Activated T-cell treated with anti-CD3 and anti-CD28 coated beads for 4 hours (primary cell): ENCODE results near the gene CHRFAM7A.
"Not testable (repeated sequence)": the region's sequence is repeated elsewhere in the genome, so short reads cannot be mapped to it uniquely, and the experiment has no call there.

Experiments used
- DNase-seq: peaks from one replicate; pipeline ENCODE4 v3.0.0-alpha.2; 2020

Gene CHRFAM7A

DNA sequence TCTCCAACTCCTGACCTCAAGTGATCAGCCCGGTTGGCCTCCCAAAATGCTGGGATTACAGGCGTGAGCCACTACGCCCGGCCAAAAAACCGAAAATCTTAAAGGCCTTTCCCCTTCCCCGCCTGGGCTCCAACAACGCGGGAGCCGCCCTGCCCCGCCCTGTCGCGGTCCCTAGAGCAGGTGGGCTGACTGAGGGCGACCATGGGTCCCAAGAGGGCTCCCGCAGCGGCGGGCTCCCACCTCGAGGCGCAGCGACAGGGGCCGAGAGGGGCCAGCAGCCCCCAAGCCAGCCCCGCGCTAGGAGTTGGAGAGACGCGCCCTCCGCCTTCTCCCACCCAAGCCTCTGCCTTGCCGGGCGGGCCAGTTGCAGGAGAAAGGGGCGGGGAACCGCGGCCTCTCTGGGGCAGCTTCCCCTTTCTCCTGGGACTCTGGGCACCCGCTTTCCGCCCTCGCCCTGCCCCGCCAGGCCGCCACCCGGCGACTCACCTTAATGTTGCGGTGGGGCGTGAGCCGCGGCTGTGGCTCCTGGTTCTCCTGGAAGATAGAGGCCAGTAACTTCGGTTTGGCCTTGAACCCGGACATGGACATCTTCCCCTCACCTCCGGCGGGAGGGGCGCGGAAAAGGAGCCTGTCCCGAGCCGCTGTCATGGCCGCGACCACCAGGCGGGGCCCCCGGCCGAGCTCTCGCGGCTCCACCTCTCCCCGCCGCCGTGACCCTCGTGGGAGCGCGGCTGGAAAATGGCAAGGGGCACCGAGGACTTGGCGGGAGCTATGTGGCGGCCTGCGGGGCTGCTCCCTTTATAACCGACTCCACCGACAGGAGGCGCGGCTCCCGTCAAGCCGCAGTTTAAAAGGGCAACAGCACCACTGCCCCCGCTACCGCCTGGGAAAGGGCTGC, at the start of gene CHRFAM7A:
CHRFAM7A (minus strand) TSS at position 775 of the 898 bp plus-strand sequence. CDS start 10,189 bp downstream, outside the sequence.
- DNase-seq: not testable (repeated sequence)

DNA sequence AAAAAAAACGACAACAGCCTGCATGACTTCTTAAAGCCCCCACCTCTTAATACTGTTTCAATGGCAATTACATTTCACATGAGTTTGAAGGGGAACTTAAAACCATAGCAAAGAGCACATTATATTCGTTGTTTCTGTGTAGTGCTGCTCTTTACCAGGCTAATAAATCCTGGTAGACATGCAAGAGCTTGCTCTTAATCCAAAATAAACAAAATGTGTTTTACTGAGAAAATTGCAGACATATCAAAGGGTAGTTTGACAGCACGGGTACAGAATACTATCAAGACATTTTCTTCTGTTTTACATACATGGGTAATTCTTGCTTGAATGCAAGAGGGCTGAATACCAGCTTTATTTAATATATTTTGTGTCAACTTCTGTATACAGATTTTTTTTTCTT, 45.0 kb upstream of the CHRFAM7A start:
- DNase-seq: not testable (repeated sequence)

DNA sequence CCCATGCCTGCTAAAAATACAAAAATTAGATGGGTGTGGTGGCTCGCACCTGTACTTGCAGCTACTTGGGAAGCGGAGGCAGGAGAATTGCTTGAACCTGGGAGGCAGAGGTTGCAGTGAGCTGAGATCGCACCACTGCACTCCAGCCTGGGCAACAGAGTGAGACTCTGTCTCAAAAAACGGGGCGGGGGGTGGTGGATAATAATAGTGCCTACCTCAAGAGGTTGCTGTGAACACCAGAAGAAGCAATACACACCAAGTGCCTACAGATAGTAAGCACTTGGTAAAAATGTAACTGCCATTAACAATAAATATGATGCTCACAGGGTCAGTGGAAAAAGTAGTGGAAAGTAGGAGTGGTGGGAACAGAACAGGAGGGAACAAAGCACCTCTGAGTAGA, 42.5 kb upstream of the CHRFAM7A start:
- not testable (repeated sequence) for DNase-seq

DNA sequence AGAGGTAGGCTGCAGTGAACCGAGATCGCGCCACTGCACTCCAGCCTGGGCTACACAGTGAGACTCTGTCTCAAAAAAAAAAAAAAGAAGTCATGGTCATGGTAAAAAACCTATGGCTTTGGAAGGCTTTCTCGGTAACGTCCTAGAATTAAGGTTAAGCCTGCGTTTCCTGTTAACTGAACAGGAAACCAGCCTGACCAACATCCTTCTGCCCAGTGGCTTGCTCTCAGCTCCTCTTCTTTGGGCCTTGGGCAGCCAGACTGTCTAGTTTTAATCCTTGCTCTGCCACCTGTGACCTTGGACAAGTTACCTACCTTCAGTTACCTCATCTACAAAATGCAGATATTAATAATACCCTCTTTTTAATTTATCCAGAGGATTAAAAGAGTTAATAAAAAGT, 27.4 kb upstream of the CHRFAM7A start:
- DNase-seq: not testable (repeated sequence)

DNA sequence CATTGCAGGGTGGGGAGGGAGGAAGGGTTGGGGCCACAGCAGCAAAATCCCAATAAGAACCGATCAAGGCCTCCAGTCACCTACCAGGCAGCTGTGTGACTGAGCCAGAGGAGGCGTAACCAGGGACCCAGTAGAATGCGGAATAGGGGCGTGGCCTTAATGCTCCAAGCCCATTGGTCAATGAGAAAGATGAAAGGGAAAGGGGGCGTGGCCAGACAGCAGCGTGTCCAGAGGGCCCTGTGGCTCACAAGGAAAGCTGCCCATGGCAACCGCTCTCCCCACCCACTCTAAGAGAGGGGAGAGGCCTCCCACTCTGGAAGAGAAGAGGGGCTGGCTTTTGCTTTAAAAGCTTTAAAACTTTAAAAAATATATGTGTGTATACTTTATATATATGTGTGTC, 20.8 kb upstream of the CHRFAM7A start, which contains the start of gene GOLGA8R:
GOLGA8R (minus strand) TSS at position 101 of the 400 bp plus-strand sequence; CDS start at position 3, 98 bp downstream.
- DNase-seq: not testable (repeated sequence)

DNA sequence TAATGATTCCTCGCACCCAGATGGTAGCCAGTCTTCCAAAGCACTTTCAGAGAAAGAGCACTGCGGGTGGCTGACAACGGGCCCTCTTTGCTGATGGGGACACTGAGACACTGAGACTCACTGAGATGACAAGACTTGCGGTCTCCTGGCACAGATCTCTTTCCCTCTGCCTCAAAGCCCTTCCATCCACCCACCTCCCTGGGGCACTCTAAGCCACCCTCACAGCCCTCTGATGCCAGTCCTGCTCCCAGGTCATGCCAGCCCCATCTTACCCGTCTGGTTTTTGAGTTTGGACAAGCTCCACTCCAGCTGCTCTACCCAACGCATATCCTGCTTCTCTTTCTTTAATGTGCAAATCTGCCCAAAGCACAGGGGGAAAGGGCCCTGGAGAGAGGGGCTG, 14.3 kb upstream of the CHRFAM7A start:
- not testable (repeated sequence) for DNase-seq

DNA sequence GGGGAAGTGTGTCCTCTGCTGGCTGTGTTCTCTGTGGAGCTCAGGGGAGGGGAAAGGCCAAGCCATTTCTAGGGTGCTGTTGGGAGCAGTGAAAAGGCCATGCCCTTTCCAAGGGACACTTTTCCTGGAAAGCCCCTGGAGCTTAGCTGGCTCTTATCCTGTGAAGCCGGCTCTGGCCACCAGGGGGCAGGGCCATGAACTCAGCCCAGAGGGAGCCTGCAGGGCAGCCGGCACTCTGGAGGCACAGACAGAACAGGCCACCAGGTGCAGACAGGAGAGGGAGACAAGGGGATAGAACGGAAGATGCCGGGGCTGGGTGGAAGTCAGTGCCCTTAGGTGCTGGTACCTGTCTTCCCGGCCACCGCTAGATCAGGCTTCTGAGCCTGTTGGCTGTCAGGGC, 5.6 kb upstream of the CHRFAM7A start:
- DNase-seq: peak; percentile 12

DNA sequence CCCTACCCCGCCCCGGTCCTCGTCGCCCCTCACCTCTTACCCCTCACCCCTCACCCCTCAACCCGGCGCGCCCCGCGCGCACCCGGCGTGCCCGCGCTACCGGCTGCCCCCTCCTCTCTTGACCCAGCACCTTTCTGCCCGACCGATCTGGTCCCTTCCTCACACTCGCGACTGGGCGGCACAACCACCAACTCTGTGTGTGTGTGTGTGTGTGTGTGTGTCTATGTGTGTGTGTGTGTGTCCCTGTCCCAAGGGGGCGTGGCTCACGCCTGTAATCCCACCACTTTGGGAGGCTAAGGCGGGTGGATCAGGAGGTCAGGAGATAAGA, 288 bp upstream of the CHRFAM7A start:
- DNase-seq: not testable (repeated sequence)

DNA sequence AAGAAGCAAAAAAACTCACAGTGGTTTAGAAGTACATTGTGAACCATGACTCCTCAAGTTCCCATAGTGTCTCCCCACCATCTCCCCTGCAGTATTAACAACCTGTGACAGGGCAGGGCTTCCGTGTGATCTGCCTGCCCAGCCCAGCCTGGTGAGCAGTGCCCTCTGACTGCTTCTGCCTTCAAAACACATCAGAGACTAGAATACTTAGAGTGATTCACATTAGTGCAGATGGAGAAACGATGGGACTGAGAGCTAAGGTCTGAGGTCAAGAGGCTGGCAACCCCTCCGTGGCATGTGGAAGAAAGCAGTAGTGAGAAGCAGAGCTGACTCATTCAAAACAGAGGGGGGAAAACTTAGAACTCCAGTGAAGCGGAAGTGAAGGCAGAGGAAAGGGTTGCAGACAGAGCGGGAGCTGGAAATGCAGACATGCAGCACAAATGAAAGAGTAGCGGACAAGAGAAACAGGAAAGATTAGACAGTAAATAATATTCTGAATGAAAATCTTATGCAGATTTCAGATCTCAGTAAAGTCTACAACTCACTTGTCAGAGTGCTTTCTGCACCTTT, 6.9 kb downstream of the CHRFAM7A start:
- not testable (repeated sequence) for DNase-seq

DNA sequence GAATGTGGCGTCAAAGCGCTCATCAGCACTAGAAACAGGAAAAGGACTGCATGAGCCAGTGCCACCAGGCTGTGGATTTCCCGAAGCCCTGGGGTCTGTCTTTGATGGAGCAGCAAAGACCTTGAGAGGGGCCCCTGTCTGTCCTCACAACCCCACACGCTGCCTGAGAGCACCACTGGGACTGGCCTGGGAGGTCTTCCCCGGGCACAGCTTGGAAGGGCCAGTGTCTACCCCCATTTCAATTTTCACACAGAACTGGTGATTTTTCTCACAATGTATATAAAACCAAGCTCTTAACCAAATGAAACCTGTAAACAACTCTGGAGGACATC, 16.3 kb downstream of the CHRFAM7A start:
- DNase-seq: not testable (repeated sequence)

DNA sequence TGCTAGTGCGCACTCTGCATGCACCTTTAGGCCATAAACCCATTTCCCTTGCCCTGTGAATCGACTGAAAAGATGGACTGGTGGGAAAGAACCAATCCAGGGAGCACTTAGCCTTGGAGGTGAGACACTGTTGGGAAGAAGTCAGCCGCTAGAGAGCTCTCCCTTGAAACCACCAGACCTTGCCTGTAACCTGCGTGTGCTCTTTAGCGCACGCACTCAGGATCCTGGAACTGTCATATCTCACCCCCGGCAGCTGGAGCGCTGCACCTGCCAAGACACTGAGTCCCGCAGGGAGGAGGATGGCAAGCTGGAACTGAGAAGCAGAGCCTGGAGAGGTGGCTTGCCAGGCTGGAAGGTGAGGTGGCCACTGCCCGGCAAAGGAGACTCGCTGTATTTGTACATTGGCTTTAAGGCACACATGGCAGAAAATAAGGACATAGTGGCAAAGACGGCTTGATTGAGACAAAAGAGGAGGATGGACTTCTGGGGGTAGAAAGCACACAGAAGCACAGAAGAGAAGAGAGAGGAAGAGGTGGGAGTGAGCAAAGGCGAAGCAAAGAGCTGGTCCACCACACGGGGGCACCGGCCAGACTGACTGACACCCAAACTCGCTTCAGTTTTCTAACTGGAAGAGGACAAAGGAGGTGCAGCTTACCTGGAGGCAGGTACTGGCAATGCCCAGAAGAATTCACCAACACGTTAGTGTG, 16.8 kb downstream of the CHRFAM7A start:
- DNase-seq: not testable (repeated sequence)

DNA sequence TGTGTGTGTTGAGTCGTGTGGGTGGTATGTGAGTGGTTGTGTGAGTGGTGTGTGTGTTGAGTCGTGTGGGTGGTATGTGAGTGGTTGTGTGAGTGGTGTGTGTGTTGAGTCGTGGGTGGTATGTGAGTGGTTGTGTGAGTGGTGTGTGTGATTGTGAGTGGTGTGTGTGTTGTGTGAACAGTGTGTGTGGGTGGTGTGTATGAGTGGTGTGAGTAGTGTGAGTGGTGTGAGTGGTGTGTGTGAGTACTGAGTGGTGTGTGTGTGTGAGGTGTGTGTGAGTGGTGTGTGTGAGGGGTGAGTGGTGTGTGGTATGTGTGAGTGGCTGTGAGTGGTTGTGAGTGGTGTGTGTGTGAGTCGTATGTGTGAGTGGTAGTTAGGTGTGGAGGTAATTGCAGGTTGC, 17.5 kb downstream of the CHRFAM7A start:
- not testable (repeated sequence) for DNase-seq

DNA sequence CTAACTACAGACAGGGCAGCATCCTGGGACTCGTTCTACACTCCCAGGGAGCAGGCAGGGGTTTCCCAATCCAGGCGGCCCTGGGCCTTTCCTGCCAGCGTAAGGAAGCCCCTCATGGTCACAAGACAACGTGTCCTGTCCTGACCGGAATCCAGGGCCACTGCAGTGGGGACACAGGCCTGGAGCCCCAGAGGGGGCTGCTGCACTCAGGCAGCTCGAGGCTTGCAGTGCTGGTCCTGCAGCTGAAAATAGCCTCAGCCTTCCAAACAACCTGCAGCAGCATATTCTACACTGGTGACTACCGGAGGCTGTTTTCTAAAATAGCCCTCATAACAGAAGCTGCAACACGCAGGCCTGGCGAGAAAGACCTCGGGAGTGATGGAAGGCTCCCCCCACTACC, 18.5 kb downstream of the CHRFAM7A start:
- not testable (repeated sequence) for DNase-seq

DNA sequence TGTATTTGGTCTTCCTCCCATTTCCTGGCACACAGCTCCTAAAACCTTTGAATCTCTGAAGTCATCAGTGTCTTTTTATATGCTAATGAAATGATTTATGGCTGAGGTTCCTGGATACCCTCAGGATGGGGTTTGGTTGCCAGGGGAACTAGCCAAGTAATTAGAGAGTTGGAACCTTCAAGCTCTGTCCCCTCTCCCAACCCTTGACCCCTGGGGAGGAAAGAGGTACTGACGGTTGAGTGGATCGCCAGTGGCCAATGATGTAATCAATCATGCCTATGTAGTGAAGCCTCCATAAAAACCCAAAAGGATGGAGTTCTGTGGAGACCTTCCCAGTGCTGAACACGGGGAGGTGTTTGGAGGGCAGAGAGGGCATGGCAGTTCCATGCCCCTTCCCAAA, 25.1 kb downstream of the CHRFAM7A start:
- not testable (repeated sequence) for DNase-seq

DNA sequence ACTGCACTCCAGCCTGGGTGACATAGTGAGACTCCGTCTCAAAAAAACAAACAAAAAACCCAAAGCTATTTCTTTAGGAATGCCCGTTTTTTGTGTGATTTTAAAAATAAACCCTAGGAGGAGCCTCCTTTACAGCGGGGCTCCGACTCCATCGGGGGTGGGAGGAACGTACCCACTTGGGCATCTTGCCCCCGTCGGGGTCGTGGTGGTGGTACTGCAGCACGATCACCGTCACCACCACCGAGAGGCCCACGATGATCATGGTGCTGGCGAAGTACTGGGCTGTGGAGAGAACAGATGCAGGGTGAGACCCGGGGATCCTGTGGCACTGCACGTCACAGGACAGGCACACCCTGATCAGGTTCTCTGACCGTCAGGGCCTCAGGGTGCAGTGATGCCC, 26.1 kb downstream of the CHRFAM7A start:
- not testable (repeated sequence) for DNase-seq

DNA sequence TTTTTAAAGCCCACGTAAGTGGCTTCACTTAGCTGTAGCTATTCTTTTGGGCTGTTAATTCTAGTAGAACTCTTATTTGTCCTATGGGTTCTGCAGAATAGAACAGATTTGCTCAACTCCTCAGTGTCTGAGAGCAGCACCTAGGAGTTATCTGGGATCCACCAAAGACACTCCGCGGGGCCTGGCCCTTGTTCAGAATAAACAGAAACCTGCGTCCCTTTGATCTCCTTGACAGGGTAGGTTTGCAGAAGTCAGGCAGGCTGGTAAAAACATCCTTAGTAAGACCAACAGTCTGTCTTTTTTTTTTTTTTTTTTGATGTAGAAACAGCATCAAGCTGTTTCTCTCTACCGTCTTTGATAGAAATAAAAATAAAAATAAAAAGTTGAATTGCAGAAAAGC, 31.9 kb downstream of the CHRFAM7A start:
- not testable (repeated sequence) for DNase-seq

DNA sequence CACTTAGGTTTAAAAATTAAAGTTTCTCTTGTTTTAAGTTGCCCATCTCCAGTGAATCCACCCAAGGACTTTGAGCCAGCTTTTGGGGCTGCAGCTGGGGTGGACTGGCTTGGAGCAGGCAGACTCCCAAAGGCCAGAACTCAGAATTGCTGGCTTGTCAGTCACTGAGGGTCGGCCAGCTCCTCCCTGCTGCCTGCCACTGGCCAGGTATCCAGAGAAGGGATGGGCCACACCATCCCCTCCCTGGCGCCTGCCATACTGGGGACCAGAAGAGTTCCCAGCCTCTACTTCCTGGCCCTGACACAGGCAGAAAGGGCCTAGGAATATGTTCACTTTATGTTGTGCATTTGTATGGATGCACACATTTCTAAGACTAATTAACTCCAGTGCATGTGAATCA, 32.4 kb downstream of the CHRFAM7A start:
- DNase-seq: not testable (repeated sequence)

DNA sequence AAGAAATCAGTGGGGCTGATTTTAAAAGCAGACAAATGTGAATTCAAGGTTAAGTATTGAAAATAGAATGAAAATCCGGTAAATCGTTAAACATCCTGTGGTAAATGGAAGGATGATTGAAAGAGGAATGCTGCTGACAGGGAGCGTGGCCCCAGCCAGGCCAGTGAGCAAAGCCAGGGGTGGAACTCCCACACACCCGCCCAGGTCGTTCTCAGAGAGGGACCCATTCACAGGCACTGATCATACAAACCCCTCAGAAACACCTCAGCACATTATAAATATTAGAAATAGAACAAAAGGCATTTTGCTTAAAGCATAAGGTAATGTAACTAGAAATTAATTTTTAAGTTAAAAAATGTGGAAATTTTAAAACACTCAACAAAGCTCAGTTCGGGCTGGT, 38.3 kb downstream of the CHRFAM7A start:
- DNase-seq: not testable (repeated sequence)

DNA sequence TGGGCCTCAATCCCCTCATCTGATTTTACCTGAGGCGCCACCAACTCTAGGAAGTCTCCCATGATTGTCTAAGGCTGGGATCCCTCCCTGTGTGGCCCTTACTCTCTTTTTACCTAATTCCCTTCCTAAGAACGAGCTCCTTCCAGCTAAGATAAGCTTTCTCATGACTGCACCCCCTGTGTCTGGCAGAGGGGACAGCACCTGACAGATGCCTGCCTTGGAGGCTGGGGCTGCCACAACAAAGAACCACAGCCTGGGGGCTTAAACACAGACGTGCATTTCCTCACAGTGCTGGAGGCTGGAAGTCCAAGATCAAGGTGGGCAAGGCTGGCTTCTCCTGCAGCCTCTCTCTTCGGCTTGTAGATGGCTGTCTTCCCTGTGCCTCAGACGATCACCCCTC, 43.5 kb downstream of the CHRFAM7A start:
- DNase-seq: not testable (repeated sequence)

DNA sequence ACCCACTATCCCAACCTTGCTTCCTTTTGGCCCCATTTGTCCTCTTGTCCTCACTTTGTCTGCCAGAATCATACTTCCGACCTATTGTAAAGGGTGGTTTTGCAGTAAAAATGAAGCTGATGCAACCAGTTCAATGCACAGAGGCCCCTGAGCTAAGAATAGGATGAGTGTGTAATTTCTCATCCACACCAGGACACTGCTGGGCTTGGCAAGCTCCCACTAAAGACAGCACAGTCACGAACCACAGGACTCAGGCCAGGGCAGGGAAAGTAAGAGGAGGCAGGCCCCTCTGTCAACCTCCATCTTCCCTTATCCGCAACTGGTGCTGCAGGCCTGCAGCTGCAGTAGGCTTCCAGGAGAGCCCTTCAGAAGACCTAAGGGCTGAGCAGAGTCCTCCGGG, 56.8 kb downstream of the CHRFAM7A start:
- not testable (repeated sequence) for DNase-seq

DNA sequence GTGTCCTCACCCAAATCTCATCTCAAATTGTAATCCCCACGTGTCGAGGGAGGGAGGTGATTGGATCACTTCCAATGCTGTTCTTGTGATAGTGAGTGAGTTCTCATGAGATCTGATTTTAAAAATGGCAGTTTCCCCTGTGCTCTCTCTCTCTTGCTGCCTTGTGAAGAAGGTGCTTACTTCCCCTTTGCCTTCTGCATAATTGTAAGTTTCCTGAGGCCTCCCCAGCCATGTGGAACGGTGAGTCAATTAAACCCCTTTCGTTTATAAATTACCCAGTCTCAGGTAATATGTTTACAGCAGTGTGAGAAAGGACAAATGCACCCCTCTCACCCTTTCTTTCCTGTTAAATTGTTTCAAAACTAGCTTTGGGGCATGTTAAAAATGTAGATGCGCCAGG, 59.2 kb downstream of the CHRFAM7A start:
- DNase-seq: not testable (repeated sequence)

DNA sequence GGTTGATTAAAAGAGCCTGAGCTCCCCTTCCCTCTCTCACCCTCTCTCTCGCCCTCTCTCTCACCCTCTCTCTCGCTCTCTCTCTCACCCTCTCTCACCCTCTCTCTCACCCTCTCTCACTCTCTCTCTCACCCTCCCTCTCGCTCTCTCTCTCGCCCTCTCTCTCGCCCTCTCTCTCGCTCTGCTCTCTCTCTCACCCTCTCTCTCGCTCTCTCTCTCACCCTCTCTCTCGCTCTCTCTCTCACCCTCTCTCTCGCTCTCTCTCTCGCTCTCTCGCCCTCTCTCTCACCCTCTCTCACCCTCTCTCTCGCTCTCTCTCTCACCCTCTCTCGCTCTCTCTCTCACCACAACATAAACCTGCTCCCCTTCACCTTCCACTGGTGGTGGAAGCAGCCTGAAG, 67.2 kb downstream of the CHRFAM7A start:
- DNase-seq: not testable (repeated sequence)

DNA sequence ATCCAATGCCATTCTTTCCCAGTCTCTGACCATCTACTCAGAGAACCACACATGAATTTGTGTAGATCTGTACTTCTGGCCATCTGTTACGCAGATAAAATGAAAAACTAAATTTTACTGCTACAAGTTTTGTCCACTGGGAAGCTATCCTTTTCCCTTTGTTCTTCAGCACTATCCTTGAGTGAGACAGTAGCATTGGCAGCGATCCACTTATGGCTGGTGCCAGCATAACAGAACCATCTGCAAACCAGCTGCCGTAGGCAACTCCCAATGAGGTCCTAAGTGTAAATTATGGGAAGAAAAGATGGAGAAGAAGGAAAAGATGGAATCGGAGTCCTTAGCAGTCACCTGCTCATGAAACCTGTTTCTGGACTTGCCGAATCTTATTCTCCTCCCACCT, 72.3 kb downstream of the CHRFAM7A start:
- DNase-seq: not testable (repeated sequence)

DNA sequence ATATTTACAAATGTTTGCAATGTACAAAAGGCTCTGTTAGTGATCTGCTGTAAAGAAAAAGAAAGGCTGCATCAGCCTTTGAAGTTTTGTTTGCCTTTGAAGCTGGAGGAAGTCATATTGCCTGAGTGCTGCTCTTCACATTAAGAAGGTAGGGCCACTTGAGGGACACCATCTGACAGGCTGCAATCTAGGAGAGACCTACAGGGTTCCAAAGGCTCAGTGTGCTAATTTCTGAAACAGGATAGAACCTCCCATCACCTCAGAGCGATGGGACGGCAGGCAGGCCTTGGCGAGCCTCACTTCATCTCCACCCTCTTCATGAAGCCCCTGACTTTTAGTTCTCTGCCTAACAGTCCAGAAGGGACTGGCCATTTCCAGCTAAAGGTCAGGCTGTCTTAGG, 77.6 kb downstream of the CHRFAM7A start:
- DNase-seq: not testable (repeated sequence)
